ENCODE data around the gene BOLA3. TPM values are rescaled to one million over a fixed set of nuclear protein-coding genes. Genes with fewer than 3 reads are reported as not detected.

Gene BOLA3
- total and polyA plus RNA-seq, 2 of the 4 experiments (the other 2 are of a cell fraction), result 13.3 to 39.5 TPM

GRCh38 chr2:74197049-74197448 is 49.3 kb upstream of the BOLA3 start:
- no peak for ATAC-seq (ENCODE audit: low read depth)
- in situ Hi-C loops (cut with MboI; ENCODE audit: low sequenced_read_pairs), result no loop called here
- Histone ChIP-seq H3K79me1 (ENCODE audit: low read depth in 1 of 2, low read length in 2 of 2) (peaks cover 3 to 27% of the 10 kb centered on the region in 2 experiments; a peak in 3 of 4 replicates), H4K5ac (ENCODE audit: low read depth, low read length) (no peak overlapping the region), H3K23ac (ENCODE audit: low read depth, low read length) (no peak overlapping the region), H3K56ac (ENCODE audit: extremely low read depth, insufficient read depth, low read length) (no peak overlapping the region), H4K91ac (ENCODE audit: insufficient read depth, low read depth, low read length) (no peak overlapping the region), H2BK15ac (ENCODE audit: low read depth, low read length) (no peak overlapping the region; the same call in 2 of the 3 replicates), H3K18ac (ENCODE audit: low read depth, low read length) (no peak overlapping the region), H3K9me3 (ENCODE audit: control insufficient read depth, insufficient read depth, low read length) (no peaks in the 10 kb centered on the region), H3K27ac (ENCODE audit: insufficient read depth, low read length) (no peak overlapping the region), H3K4ac (ENCODE audit: low read depth, low read length) (no peak overlapping the region), H2BK5ac (ENCODE audit: low read depth, low read length, poor library complexity, severe bottlenecking) (no peak overlapping the region), H3K14ac (replicated peaks; ENCODE audit: low read depth, low read length) (no peak overlapping the region), H3K4me1 (ENCODE audit: control insufficient read depth, insufficient read depth, low read length) (peaks cover 5% of the 10 kb centered on the region), H3K9me1 (ENCODE audit: insufficient read depth, low read length) (peaks cover 13% of the 10 kb centered on the region), H3K9ac (ENCODE audit: low read depth, low read length) (no peak overlapping the region), H3K4me3 (ENCODE audit: insufficient read depth, low read depth, low read length) (no peak overlapping the region), H4K20me1 (ENCODE audit: insufficient read depth, low read length) (peaks cover 28% of the 10 kb centered on the region), H4K8ac (ENCODE audit: low read depth in 2 of 2, low read length in 2 of 2) (no peak overlapping the region), H2AK5ac (ENCODE audit: low read depth, low read length) (no peak overlapping the region), H3K4me2 (ENCODE audit: low read depth, low read length) (no peak overlapping the region), H2AFZ (replicated peaks; ENCODE audit: low read length, poor library complexity) (no peak overlapping the region), H2AK9ac (replicated peaks; ENCODE audit: low read depth, low read length, poor library complexity) (no peak overlapping the region), H2BK20ac (ENCODE audit: low read depth, low read length) (no peak overlapping the region), H3K27me3 (ENCODE audit: control insufficient read depth, insufficient read depth, low read length) (no peaks in the 10 kb centered on the region), H3K36me3 (ENCODE audit: control insufficient read depth, insufficient read depth, low read length) (no peaks in the 10 kb centered on the region), H2BK120ac (ENCODE audit: low read depth, low read length) (no peak overlapping the region)
- POLR2A ChIA-PET (ENCODE audit: unreplicated experiment), result no interaction called here
- TF ChIP-seq, protein P1, sequence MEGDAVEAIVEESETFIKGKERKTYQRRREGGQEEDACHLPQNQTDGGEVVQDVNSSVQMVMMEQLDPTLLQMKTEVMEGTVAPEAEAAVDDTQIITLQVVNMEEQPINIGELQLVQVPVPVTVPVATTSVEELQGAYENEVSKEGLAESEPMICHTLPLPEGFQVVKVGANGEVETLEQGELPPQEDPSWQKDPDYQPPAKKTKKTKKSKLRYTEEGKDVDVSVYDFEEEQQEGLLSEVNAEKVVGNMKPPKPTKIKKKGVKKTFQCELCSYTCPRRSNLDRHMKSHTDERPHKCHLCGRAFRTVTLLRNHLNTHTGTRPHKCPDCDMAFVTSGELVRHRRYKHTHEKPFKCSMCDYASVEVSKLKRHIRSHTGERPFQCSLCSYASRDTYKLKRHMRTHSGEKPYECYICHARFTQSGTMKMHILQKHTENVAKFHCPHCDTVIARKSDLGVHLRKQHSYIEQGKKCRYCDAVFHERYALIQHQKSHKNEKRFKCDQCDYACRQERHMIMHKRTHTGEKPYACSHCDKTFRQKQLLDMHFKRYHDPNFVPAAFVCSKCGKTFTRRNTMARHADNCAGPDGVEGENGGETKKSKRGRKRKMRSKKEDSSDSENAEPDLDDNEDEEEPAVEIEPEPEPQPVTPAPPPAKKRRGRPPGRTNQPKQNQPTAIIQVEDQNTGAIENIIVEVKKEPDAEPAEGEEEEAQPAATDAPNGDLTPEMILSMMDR (conservative IDR thresholded peaks at IDR 0.05; ENCODE audit: low read depth, low read length), result no peak
- TF ChIP-seq NFE2L2 (IDR thresholded peaks at IDR 0.05; ENCODE audit: low read depth, low read length), result no peak
- TF ChIP-seq CEBPB (IDR thresholded peaks at IDR 0.05; ENCODE audit: low read depth, low read length), result no peak
- TF ChIP-seq MAZ (IDR thresholded peaks at IDR 0.05; ENCODE audit: borderline replicate concordance, low read depth, low read length), result no peak
- TF ChIP-seq RFX5 (IDR thresholded peaks at IDR 0.05; ENCODE audit: low read depth, low read length), result no peak
- TF ChIP-seq RAD21 (IDR thresholded peaks at IDR 0.05; ENCODE audit: low read length), result no peak
- no peak for TF ChIP-seq POLR2A (IDR thresholded peaks at IDR 0.05; ENCODE audit: low read depth, low read length)
- no peak for TF ChIP-seq FOS (IDR thresholded peaks at IDR 0.05; ENCODE audit: low read depth, low read length)
- no peak for TF ChIP-seq MAFK (IDR thresholded peaks at IDR 0.05; ENCODE audit: low read depth, low read length)
- TF ChIP-seq RCOR1 (IDR thresholded peaks at IDR 0.05; ENCODE audit: insufficient replicate concordance, low read length), result no peak
- no peak for TF ChIP-seq ELK1 (IDR thresholded peaks at IDR 0.05; ENCODE audit: borderline replicate concordance, low read depth, low read length)
- no peak for TF ChIP-seq SMC3 (IDR thresholded peaks at IDR 0.05; ENCODE audit: low read depth, low read length)
- TF ChIP-seq MXI1 (IDR thresholded peaks at IDR 0.05; ENCODE audit: borderline replicate concordance, low read depth, low read length), result no peak
- no peak for TF ChIP-seq USF2 (IDR thresholded peaks at IDR 0.05; ENCODE audit: low read depth, low read length)
- TF ChIP-seq BHLHE40 (IDR thresholded peaks at IDR 0.05; ENCODE audit: low read depth, low read length), result no peak
- no peak for TF ChIP-seq CHD1 (IDR thresholded peaks at IDR 0.05; ENCODE audit: low read depth, low read length)
- no CpG with 5 or more reads among the region's 4 CpGs for WGBS, 2 experiments (ENCODE audit: extremely low coverage in 2 of 2, insufficient read length in 1 of 2)
- no peak for DNase-seq
- intact Hi-C loops (cut with micrococcal nuclease), result no loop called here
- dilution Hi-C loops (cut with HindIII; ENCODE audit: low sequenced_read_pairs, unreplicated experiment), result no loop called here
- no TSS peak for BruUV-seq (replicated peaks)
- CTCF ChIA-PET, result interaction anchor here (0.8 kb wide), 1 partner anchor 19 kb away, joined by 3 read pairs; no protein-coding TSS in a partner anchor
